SK-N-SH (cell line): ENCODE measurements around the gene TMEM97. TPM values are rescaled to one million over a fixed set of nuclear protein-coding genes. Genes with fewer than 3 reads are reported as not detected.

ENCODE experiments used
- CTCF ChIA-PET: fragments of 300-600, 350-600 bp; formaldehyde crosslinking; extraction: SDS; loops from one replicate; lab custom pipeline; 2021; lab: Yijun Ruan, JAX
- POLR2A ChIA-PET: fragments of 350-600 bp; sonication (Branson Sonifier 250); formaldehyde crosslinking; extraction: SDS; loops from one replicate; lab custom pipeline; 2020; ENCODE audit warnings: antibody characterized with exemption, inconsistent platforms; lab: Yijun Ruan, JAX
- DNase-seq: peaks from one replicate; pipeline ENCODE4 v3.0.0; 2012
- H2AFZ ChIP-seq: fragments of 200-600 bp; sonication (generic); 2 replicates; pipeline ENCODE4 v1.8.1; 2016; ENCODE audit warnings: antibody characterized with exemption, mild to moderate bottlenecking, low read depth
- H3F3A ChIP-seq: fragments of 200-600 bp; sonication (generic); replicated peaks from 2 replicates; pipeline ENCODE3; 2016; ENCODE audit warnings: antibody characterized with exemption, mild to moderate bottlenecking; ENCODE audit not compliant: insufficient read depth
- H3K27ac ChIP-seq, 2 experiments: fragments of 200-500 bp in 1 of 2; fragments of 200-600 bp in 1 of 2; sonication (Bioruptor generic) in 1 of 2; sonication (generic), shearing (Covaris generic) in 1 of 2; 2 replicates each; pipeline versions ENCODE4 v1.5.1 to v1.6.1; 2014 to 2016; ENCODE audit warnings: low read depth in 2 of 2, inconsistent platforms in 1 of 2, low read length in 1 of 2, mild to moderate bottlenecking in 1 of 2, mixed read lengths in 1 of 2
- H3K27me3 ChIP-seq: fragments of 200-600 bp; sonication (generic), shearing (Covaris generic); 2 replicates; pipeline ENCODE4 v1.6.1; 2016; ENCODE audit warnings: mixed run types; ENCODE audit not compliant: insufficient read depth
- H3K36me3 ChIP-seq, 2 experiments: fragments of 200-500 bp in 1 of 2; fragments of 200-600 bp in 1 of 2; sonication (Bioruptor generic) in 1 of 2; sonication (generic) in 1 of 2; replicated peaks in 1 of 2; 2 replicates each; pipeline versions ENCODE3 to v1.5.1; 2014 to 2016; ENCODE audit warnings: low read length in 1 of 2, mild to moderate bottlenecking in 1 of 2; ENCODE audit not compliant: insufficient read depth in 2 of 2, control insufficient read depth in 1 of 2
- H3K4me1 ChIP-seq, 2 experiments: fragments of 200-500 bp in 1 of 2; fragments of 200-600 bp in 1 of 2; sonication (Bioruptor generic) in 1 of 2; sonication (generic), shearing (Covaris generic) in 1 of 2; 2 replicates each; pipeline versions ENCODE4 v1.5.1 to v1.6.1; 2014 to 2016; ENCODE audit warnings: low read depth in 1 of 2, low read length in 1 of 2, mixed run types in 1 of 2; ENCODE audit not compliant: insufficient read depth in 2 of 2, control insufficient read depth in 1 of 2
- H3K4me2 ChIP-seq: fragments of 200-600 bp; sonication (generic), shearing (Covaris generic); 2 replicates; pipeline ENCODE4 v1.6.1; 2017; ENCODE audit warnings: mixed run types
- H3K4me3 ChIP-seq, 2 experiments: fragments of 200-500 bp in 1 of 2; fragments of 200-600 bp in 1 of 2; sonication (Bioruptor generic) in 1 of 2; sonication (generic), shearing (Covaris generic) in 1 of 2; 2 replicates each; pipeline versions ENCODE4 v1.5.1 to v1.8.1; 2014 to 2016; ENCODE audit warnings: low read depth in 2 of 2, inconsistent platforms in 1 of 2, low read length in 1 of 2, mild to moderate bottlenecking in 1 of 2, mixed read lengths in 1 of 2, moderate library complexity in 1 of 2
- H3K79me2 ChIP-seq: fragments of 200-600 bp; sonication (generic); 2 replicates; pipeline ENCODE4 v1.8.1; 2017; ENCODE audit warnings: mild to moderate bottlenecking; ENCODE audit not compliant: insufficient read depth
- H3K9ac ChIP-seq: fragments of 200-600 bp; sonication (generic); 2 replicates; pipeline ENCODE4 v1.6.1; 2017; ENCODE audit warnings: mixed run types
- H3K9me2 ChIP-seq: fragments of 200-600 bp; sonication (generic); 2 replicates; pipeline ENCODE4 v1.6.1; 2017; ENCODE audit warnings: mixed run types
- H3K9me3 ChIP-seq: fragments of 200-600 bp; sonication (generic); 2 replicates; pipeline ENCODE4 v1.6.1; 2017; ENCODE audit warnings: mixed run types, mild to moderate bottlenecking, moderate library complexity
- H4K20me1 ChIP-seq: fragments of 200-600 bp; sonication (generic); 2 replicates; pipeline ENCODE4 v1.6.1; 2017; ENCODE audit warnings: mild to moderate bottlenecking, mixed run types; ENCODE audit not compliant: insufficient read depth
- EZH2phosphoT487 ChIP-seq: fragments of 200-600 bp; sonication (generic); IDR thresholded peaks from 2 replicates; pipeline ENCODE4 v1.6.1; 2017; ENCODE audit warnings: low read depth, mixed run types, mild to moderate bottlenecking, antibody characterized with exemption, moderate library complexity, borderline replicate concordance
- FOSL2 ChIP-seq: IDR thresholded peaks from 2 replicates; pipeline ENCODE4 v1.4.0; 2012; ENCODE audit warnings: low read depth, mild to moderate bottlenecking, moderate library complexity, borderline replicate concordance
- MEF2A ChIP-seq: IDR thresholded peaks from 2 replicates; pipeline ENCODE4 v1.4.0; 2012; ENCODE audit warnings: low read depth, borderline replicate concordance
- MXI1 ChIP-seq: IDR thresholded peaks from 2 replicates; pipeline ENCODE4 v1.6.1; 2012; ENCODE audit warnings: mild to moderate bottlenecking, low read depth, low read length, improper control_type of control experiment
- RCOR1 ChIP-seq: fragments of 150-350 bp; IDR thresholded peaks from 2 replicates; pipeline ENCODE4 v1.6.1; 2017; ENCODE audit warnings: antibody characterized with exemption, low read length
- RXRA ChIP-seq: IDR thresholded peaks from 2 replicates; pipeline ENCODE4 v1.4.0; 2012; ENCODE audit warnings: low read depth, mild to moderate bottlenecking, borderline replicate concordance
- SIN3A ChIP-seq: IDR thresholded peaks from 2 replicates; pipeline ENCODE4 v1.6.1; 2012; ENCODE audit warnings: low read depth, mild to moderate bottlenecking, low read length, moderate library complexity, borderline replicate concordance
- TAF1 ChIP-seq: IDR thresholded peaks from 2 replicates; pipeline ENCODE4 v1.6.1; 2012; ENCODE audit warnings: low read depth, mild to moderate bottlenecking, low read length, moderate library complexity, borderline replicate concordance
- TEAD4 ChIP-seq: IDR thresholded peaks from 2 replicates; pipeline ENCODE4 v1.4.0; 2012; ENCODE audit warnings: mild to moderate bottlenecking, borderline replicate concordance; ENCODE audit not compliant: insufficient read depth
- YY1 ChIP-seq: IDR thresholded peaks from 2 replicates; pipeline ENCODE4 v1.4.0; 2012; ENCODE audit warnings: low read depth, mild to moderate bottlenecking
- WGBS: methylation state at CpG from one replicate; pipeline ENCODE4 v1.1.6; 2017; ENCODE audit warnings: low lambda C conversion rate; 5-methylcytosine and 5-hydroxymethylcytosine counted together
- polyA plus RNA-seq, 3 experiments: library from polyadenylated mRNA; depleted of rRNA; stranded (reverse); fragments of >200 nt; gene quantifications; 2 replicates each; pipeline ENCODE4 v1.2.3, GENCODE V29; 2012
- TF ChIP-seq, protein P1 (sequence below): IDR thresholded peaks from 2 replicates; pipeline ENCODE4; 2012
- TF ChIP-seq, protein P2 (sequence below): IDR thresholded peaks from 2 replicates; pipeline ENCODE4 v1.4.0; 2012; ENCODE audit warnings: low read depth
- TF ChIP-seq, protein P3 (sequence below): IDR thresholded peaks from 2 replicates; pipeline ENCODE4 v1.6.1; 2012; ENCODE audit warnings: mild to moderate bottlenecking, low read depth, low read length, moderate library complexity
- TF ChIP-seq, protein P4 (sequence below): IDR thresholded peaks from 2 replicates; pipeline ENCODE4 v1.4.0; 2012; ENCODE audit warnings: low read depth, borderline replicate concordance
- TF ChIP-seq, protein P5 (sequence below): fragments of 150-350 bp; IDR thresholded peaks from 2 replicates; pipeline ENCODE4 v1.6.1; 2017; ENCODE audit warnings: antibody characterized with exemption, low read length, low read depth, borderline replicate concordance
- TF ChIP-seq, protein P6 (sequence below): IDR thresholded peaks from 2 replicates; pipeline ENCODE4 v1.4.0; 2012; ENCODE audit warnings: low read depth, borderline replicate concordance

Gene TMEM97
- polyA plus RNA-seq, 1 of the 3 experiments (the other 2 are of a cell fraction), result 8.6 TPM

DNA sequence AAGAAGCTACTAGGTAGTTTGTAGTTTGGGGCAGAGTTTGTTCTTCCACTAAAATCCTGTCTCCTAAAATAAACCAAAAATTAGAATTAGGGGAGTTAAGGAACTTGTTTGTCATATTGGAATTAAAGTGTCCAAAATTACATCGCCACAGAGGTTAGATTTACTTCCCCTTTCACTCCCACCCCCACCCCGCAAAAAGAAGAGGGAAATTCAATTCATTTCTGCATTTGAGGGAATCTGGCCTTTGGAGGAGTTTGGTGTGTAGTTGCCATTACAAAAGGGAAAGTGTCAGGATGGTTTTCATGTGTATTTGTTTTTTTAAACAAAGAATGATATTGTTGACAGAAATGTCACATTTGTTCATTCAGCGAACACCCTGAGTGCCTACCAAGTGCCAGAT lies 5.8 kb downstream of the TMEM97 start:
- ChIA-PET POLR2A (no interaction called here), CTCF (interaction anchor here (0.7 to 1.9 kb wide), 5 partner anchors 11 to 592 kb away, joined by 3 to 6 read pairs (median 4); partner anchors contain the start of genes IFT20 and TNFAIP1)
- Histone ChIP-seq H3K79me2 (peaks cover 22% of the 10 kb centered on the region), H3F3A (peaks cover 4% of the 10 kb centered on the region), H3K4me3 (no peak overlapping the region), H2AFZ (no peak overlapping the region), H4K20me1 (no peaks in the 10 kb centered on the region), H3K27ac (no peak overlapping the region), H3K4me1 (peaks cover 0 to 8% of the 10 kb centered on the region in 2 experiments; a peak in 1 of 4 replicates), H3K9me3 (no peaks in the 10 kb centered on the region), H3K4me2 (no peak overlapping the region), H3K36me3 (peaks cover 25 to 29% of the 10 kb centered on the region in 2 experiments), H3K27me3 (no peaks in the 10 kb centered on the region), H3K9me2 (no peaks in the 10 kb centered on the region), H3K9ac (no peak overlapping the region)
- 97% methylated on average over 3 of the region's 3 CpGs for WGBS
- TF ChIP-seq RXRA, result no peak
- no peak for TF ChIP-seq RCOR1
- no peak for TF ChIP-seq TEAD4
- TF ChIP-seq, protein P1, sequence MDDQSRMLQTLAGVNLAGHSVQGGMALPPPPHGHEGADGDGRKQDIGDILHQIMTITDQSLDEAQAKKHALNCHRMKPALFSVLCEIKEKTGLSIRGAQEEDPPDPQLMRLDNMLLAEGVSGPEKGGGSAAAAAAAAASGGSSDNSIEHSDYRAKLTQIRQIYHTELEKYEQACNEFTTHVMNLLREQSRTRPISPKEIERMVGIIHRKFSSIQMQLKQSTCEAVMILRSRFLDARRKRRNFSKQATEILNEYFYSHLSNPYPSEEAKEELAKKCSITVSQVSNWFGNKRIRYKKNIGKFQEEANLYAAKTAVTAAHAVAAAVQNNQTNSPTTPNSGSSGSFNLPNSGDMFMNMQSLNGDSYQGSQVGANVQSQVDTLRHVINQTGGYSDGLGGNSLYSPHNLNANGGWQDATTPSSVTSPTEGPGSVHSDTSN, result no peak
- TF ChIP-seq, protein P2, sequence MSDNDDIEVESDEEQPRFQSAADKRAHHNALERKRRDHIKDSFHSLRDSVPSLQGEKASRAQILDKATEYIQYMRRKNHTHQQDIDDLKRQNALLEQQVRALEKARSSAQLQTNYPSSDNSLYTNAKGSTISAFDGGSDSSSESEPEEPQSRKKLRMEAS, result no peak
- TF ChIP-seq YY1, result no peak
- TF ChIP-seq, protein P3, sequence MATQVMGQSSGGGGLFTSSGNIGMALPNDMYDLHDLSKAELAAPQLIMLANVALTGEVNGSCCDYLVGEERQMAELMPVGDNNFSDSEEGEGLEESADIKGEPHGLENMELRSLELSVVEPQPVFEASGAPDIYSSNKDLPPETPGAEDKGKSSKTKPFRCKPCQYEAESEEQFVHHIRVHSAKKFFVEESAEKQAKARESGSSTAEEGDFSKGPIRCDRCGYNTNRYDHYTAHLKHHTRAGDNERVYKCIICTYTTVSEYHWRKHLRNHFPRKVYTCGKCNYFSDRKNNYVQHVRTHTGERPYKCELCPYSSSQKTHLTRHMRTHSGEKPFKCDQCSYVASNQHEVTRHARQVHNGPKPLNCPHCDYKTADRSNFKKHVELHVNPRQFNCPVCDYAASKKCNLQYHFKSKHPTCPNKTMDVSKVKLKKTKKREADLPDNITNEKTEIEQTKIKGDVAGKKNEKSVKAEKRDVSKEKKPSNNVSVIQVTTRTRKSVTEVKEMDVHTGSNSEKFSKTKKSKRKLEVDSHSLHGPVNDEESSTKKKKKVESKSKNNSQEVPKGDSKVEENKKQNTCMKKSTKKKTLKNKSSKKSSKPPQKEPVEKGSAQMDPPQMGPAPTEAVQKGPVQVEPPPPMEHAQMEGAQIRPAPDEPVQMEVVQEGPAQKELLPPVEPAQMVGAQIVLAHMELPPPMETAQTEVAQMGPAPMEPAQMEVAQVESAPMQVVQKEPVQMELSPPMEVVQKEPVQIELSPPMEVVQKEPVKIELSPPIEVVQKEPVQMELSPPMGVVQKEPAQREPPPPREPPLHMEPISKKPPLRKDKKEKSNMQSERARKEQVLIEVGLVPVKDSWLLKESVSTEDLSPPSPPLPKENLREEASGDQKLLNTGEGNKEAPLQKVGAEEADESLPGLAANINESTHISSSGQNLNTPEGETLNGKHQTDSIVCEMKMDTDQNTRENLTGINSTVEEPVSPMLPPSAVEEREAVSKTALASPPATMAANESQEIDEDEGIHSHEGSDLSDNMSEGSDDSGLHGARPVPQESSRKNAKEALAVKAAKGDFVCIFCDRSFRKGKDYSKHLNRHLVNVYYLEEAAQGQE, result no peak
- TF ChIP-seq MXI1, result no peak
- no peak for TF ChIP-seq EZH2phosphoT487
- no peak for TF ChIP-seq SIN3A
- TF ChIP-seq, protein P4, sequence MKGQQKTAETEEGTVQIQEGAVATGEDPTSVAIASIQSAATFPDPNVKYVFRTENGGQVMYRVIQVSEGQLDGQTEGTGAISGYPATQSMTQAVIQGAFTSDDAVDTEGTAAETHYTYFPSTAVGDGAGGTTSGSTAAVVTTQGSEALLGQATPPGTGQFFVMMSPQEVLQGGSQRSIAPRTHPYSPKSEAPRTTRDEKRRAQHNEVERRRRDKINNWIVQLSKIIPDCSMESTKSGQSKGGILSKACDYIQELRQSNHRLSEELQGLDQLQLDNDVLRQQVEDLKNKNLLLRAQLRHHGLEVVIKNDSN, result no peak
- TF ChIP-seq, protein P5, sequence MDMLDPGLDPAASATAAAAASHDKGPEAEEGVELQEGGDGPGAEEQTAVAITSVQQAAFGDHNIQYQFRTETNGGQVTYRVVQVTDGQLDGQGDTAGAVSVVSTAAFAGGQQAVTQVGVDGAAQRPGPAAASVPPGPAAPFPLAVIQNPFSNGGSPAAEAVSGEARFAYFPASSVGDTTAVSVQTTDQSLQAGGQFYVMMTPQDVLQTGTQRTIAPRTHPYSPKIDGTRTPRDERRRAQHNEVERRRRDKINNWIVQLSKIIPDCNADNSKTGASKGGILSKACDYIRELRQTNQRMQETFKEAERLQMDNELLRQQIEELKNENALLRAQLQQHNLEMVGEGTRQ, result no peak
- TF ChIP-seq FOSL2, result no peak
- TF ChIP-seq TAF1, result no peak
- no peak for TF ChIP-seq MEF2A
- TF ChIP-seq, protein P6, sequence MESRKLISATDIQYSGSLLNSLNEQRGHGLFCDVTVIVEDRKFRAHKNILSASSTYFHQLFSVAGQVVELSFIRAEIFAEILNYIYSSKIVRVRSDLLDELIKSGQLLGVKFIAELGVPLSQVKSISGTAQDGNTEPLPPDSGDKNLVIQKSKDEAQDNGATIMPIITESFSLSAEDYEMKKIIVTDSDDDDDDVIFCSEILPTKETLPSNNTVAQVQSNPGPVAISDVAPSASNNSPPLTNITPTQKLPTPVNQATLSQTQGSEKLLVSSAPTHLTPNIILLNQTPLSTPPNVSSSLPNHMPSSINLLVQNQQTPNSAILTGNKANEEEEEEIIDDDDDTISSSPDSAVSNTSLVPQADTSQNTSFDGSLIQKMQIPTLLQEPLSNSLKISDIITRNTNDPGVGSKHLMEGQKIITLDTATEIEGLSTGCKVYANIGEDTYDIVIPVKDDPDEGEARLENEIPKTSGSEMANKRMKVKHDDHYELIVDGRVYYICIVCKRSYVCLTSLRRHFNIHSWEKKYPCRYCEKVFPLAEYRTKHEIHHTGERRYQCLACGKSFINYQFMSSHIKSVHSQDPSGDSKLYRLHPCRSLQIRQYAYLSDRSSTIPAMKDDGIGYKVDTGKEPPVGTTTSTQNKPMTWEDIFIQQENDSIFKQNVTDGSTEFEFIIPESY, result no peak
- DNase-seq, result no peak
